K562 (cell line): ENCODE data around the gene RETREG1.

Source experiments
- EZH2 ChIP-seq: IDR thresholded peaks from 2 replicates; pipeline ENCODE4 v1.6.1; 2012; ENCODE audit warnings: low read depth, mild to moderate bottlenecking, inconsistent platforms, low read length, borderline replicate concordance
- MTA2 ChIP-seq: fragments of 450-650 bp; IDR thresholded peaks from 2 replicates; pipeline ENCODE4 v1.6.1; 2016; ENCODE audit warnings: low read depth
- NFE2L1 ChIP-seq: fragments of 450-650 bp; IDR thresholded peaks from 2 replicates; pipeline ENCODE4 v1.6.1; 2016; ENCODE audit warnings: missing genetic modification characterization, low read depth, mild to moderate bottlenecking, missing compliant biosample characterization, moderate library complexity, borderline replicate concordance
- POLR2H ChIP-seq: IDR thresholded peaks from 2 replicates; pipeline ENCODE4 v1.6.1; 2016; ENCODE audit warnings: missing genetic modification characterization, low read depth, mild to moderate bottlenecking, control low read depth, missing compliant biosample characterization, moderate library complexity
- RFX5 ChIP-seq: IDR thresholded peaks from 2 replicates; pipeline ENCODE4 v1.6.1; 2011; ENCODE audit warnings: low read depth, mild to moderate bottlenecking, improper control_type of control experiment, low read length
- THAP7 ChIP-seq: fragments of 250-450 bp; sonication (Bioruptor Pico); IDR thresholded peaks from 2 replicates; pipeline ENCODE4 v1.5.0; 2021
- ZBTB7A ChIP-seq: IDR thresholded peaks from 2 replicates; pipeline ENCODE4 v1.6.1; 2011; ENCODE audit warnings: low read depth, mild to moderate bottlenecking, low read length, moderate library complexity, borderline replicate concordance; ENCODE audit not compliant: control insufficient read depth
- ZNF436 ChIP-seq: fragments of 250-450, 450-650 bp; sonication (Bioruptor Pico); formaldehyde crosslinking; IDR thresholded peaks from 2 replicates; pipeline ENCODE4 v1.7.0; 2020; ENCODE audit warnings: mild to moderate bottlenecking
- TF ChIP-seq, protein P1 (sequence below): fragments of 250-450 bp; sonication (Bioruptor Pico); IDR thresholded peaks from 2 replicates; pipeline ENCODE4 v1.5.0; 2020; ENCODE audit warnings: mild to moderate bottlenecking, borderline replicate concordance

DNA sequence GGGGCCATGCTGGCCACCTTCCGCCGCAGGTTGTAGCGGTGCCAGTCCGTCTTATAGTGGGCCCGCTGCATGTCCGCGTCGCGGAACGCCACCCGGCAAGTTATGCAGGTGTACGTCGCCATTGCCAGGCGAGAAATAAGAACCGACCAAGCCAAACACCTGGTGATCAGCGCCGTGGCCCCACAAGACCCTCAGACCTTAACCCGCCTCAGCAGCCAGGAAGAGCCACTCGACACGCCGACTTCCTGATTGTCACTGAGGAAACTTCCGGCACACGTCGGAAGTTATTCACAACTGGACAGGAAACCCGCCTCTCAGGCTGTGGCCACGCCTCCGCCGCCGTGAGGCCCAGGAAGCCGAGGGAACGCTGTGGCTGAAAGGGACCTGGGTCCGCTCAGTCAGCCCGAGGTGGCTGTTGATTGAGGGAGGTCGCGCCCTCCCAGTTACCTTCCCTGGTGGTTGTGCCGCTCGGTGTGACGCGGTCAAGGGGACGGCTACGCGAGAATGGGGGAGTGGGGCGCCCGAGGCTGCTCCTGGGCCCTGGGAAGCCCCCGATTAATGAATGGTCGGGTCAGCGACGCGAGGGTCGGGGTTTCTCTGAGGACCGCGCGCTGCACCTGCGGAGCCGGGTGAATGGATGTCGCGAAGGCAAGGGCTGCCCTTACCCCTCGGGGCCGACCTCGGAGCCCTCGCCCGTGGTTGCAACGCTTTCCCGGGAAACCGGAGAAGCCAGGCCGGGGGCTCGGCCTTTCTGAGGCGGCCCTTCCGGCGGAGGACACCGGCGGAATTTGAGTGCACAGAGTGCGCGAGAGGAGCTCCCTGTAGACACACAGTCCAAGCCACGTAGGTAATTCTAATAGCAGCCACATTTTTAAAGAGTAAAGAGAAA lies 151.0 kb downstream of the RETREG1 start, which contains the start of gene ZNF622:
- TF ChIP-seq ZBTB7A (peak; percentile 47; the same call in 1 of the 2 replicates), THAP7 (CRISPR knock-in tag) (no peak), NFE2L1 (no peak), ZNF436 (CRISPR knock-in tag) (no peak), EZH2 (no peak), RFX5 (no peak), POLR2H (tag) (peak; percentile 82), MTA2 (no peak)
- TF ChIP-seq, protein P1, sequence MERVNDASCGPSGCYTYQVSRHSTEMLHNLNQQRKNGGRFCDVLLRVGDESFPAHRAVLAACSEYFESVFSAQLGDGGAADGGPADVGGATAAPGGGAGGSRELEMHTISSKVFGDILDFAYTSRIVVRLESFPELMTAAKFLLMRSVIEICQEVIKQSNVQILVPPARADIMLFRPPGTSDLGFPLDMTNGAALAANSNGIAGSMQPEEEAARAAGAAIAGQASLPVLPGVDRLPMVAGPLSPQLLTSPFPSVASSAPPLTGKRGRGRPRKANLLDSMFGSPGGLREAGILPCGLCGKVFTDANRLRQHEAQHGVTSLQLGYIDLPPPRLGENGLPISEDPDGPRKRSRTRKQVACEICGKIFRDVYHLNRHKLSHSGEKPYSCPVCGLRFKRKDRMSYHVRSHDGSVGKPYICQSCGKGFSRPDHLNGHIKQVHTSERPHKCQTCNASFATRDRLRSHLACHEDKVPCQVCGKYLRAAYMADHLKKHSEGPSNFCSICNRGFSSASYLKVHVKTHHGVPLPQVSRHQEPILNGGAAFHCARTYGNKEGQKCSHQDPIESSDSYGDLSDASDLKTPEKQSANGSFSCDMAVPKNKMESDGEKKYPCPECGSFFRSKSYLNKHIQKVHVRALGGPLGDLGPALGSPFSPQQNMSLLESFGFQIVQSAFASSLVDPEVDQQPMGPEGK (CRISPR knock-in tag): no peak
